K562 (cell line): ENCODE measurements around the gene HDAC9. TPM values are rescaled to one million over a fixed set of nuclear protein-coding genes. Genes with fewer than 3 reads are reported as not detected.

Experiments used
- ATAC-seq: fragments of 200-7000 bp; cut with Tn5 transposase; 3 replicates; pipeline ENCODE4 v1.9.1; 2020; ENCODE audit warnings: moderate library complexity
- BruUV-seq: library from RNA; stranded (reverse); fragments of 400-500 nt; replicated peaks from 2 replicates; lab custom pipeline; 2021; lab: Mats Ljungman, UMichigan
- CTCF ChIA-PET: fragments of 300-600 bp; formaldehyde crosslinking; extraction: SDS; loops from one replicate; lab custom pipeline; 2021; ENCODE audit warnings: low intra/inter-chr PET ratio; lab: Yijun Ruan, JAX
- POLR2A ChIA-PET: fragments of 300-600, 350-650 bp; sonication (Branson Sonifier 250); formaldehyde crosslinking; extraction: SDS; loops from one replicate; lab custom pipeline; 2021; ENCODE audit warnings: antibody characterized with exemption, inconsistent platforms; lab: Yijun Ruan, JAX
- DNase-seq, 4 experiments: peaks; one replicate each; pipeline versions ENCODE4 v3.0.0 to v3.0.0-alpha.2; 2011 to 2018; ENCODE audit warnings: low spot score in 3 of 4, mixed read lengths in 3 of 4; ENCODE audit errors: extremely low read depth in 1 of 4
- FAIRE-seq: peaks from 2 replicates; lab custom pipeline; 2011; peaks lifted over from hg19 to GRCh38; lab: Jason Lieb, UNC
- H2AFZ ChIP-seq: 2 replicates; pipeline ENCODE4 v1.6.0; 2011; ENCODE audit warnings: low read depth, low read length, control low read depth, inconsistent platforms
- H3K27ac ChIP-seq: fragments of 200-600 bp; 3 replicates; pipeline ENCODE4 v1.8.0; 2011; ENCODE audit warnings: low read depth, mild to moderate bottlenecking, control low read depth, inconsistent platforms, low read length, moderate library complexity, mixed read lengths; ENCODE audit errors: extremely low read depth
- H3K27me3 ChIP-seq, 2 experiments: fragments of 300-600 bp in 1 of 2; 2 replicates in 1 of 2; 3 replicates in 1 of 2; pipeline versions ENCODE4 v1.6.0 to v1.8.0; 2011; ENCODE audit warnings: inconsistent platforms in 2 of 2, low read length in 2 of 2, mild to moderate bottlenecking in 1 of 2, mixed read lengths in 1 of 2, moderate library complexity in 1 of 2; ENCODE audit not compliant: control insufficient read depth in 2 of 2, insufficient read depth in 2 of 2
- H3K36me3 ChIP-seq: fragments of 300-600 bp; 3 replicates; pipeline ENCODE4 v1.8.0; 2011; ENCODE audit warnings: mild to moderate bottlenecking, low read length, inconsistent platforms; ENCODE audit not compliant: control insufficient read depth, insufficient read depth
- H3K4me1 ChIP-seq, 2 experiments: fragments of 200-600 bp in 1 of 2; replicated peaks in 1 of 2; 2 replicates in 1 of 2; 3 replicates in 1 of 2; pipeline versions ENCODE4 v1.5.1 to v1.8.0; 2011; ENCODE audit warnings: inconsistent platforms in 2 of 2, low read length in 2 of 2, mild to moderate bottlenecking in 1 of 2, mixed read lengths in 1 of 2, moderate library complexity in 1 of 2; ENCODE audit not compliant: control insufficient read depth in 2 of 2, insufficient read depth in 2 of 2
- H3K4me2 ChIP-seq: 2 replicates; pipeline ENCODE4 v1.6.1; 2011; ENCODE audit warnings: low read length, control low read depth, inconsistent platforms, mixed read lengths; ENCODE audit not compliant: insufficient read depth
- H3K4me3 ChIP-seq: fragments of 200-600 bp; sonication (generic), shearing (Covaris generic); 2 replicates; pipeline ENCODE4 v1.5.1; 2016; ENCODE audit warnings: control low read depth, inconsistent platforms
- H3K79me2 ChIP-seq: fragments of 200-600 bp; 3 replicates; pipeline ENCODE4 v1.8.0; 2011; ENCODE audit warnings: low read length, inconsistent platforms; ENCODE audit not compliant: control insufficient read depth, insufficient read depth
- H3K9ac ChIP-seq, 2 experiments: 2 replicates each; pipeline versions ENCODE4 v1.6.0 to v1.6.1; 2011; ENCODE audit warnings: low read depth in 2 of 2, low read length in 2 of 2, control low read depth in 1 of 2, inconsistent platforms in 1 of 2, mild to moderate bottlenecking in 1 of 2, mixed read lengths in 1 of 2; ENCODE audit not compliant: insufficient read depth in 1 of 2
- H3K9me1 ChIP-seq: one replicate; pipeline ENCODE4 v1.6.0; 2011; ENCODE audit warnings: inconsistent platforms, mild to moderate bottlenecking, low read length, moderate library complexity; ENCODE audit not compliant: control insufficient read depth, insufficient read depth
- H3K9me3 ChIP-seq: replicated peaks from 2 replicates; pipeline ENCODE4 v1.5.1; 2011; ENCODE audit warnings: low read depth, low read length, inconsistent platforms; ENCODE audit not compliant: control insufficient read depth, insufficient read depth
- H4K20me1 ChIP-seq: replicated peaks from 2 replicates; pipeline ENCODE4 v1.6.1; 2011; ENCODE audit warnings: low read length, inconsistent platforms, mixed read lengths; ENCODE audit not compliant: control insufficient read depth, insufficient read depth
- CBFB ChIP-seq: sonication (generic); formaldehyde crosslinking; IDR thresholded peaks from 2 replicates; pipeline ENCODE4 v1.4.0; 2020; ENCODE audit warnings: mild to moderate bottlenecking, missing genetic modification reagents
- CBX5 ChIP-seq: IDR thresholded peaks from 2 replicates; pipeline ENCODE4 v1.6.1; 2014; ENCODE audit warnings: low read depth, borderline replicate concordance
- CEBPG ChIP-seq, 3 experiments: fragments of 200-800 bp in 1 of 3; sonication (Bioruptor generic) in 1 of 3; sonication (generic) in 1 of 3; formaldehyde crosslinking in 1 of 3; IDR thresholded peaks in 2 of 3; conservative IDR thresholded peaks in 1 of 3; 2 replicates each; pipeline versions ENCODE4 v1.6.1 to v1.8.0; 2016 to 2022; ENCODE audit warnings: missing compliant biosample characterization in 2 of 3, missing genetic modification characterization in 2 of 3, mild to moderate bottlenecking in 1 of 3, missing genetic modification reagents in 1 of 3
- DACH1 ChIP-seq: fragments of 450-650 bp; IDR thresholded peaks from 2 replicates; pipeline ENCODE4 v1.6.1; 2018; ENCODE audit not compliant: partially characterized antibody
- DEAF1 ChIP-seq: fragments of 450-650 bp; formaldehyde crosslinking; IDR thresholded peaks from 2 replicates; pipeline ENCODE4 v1.4.0; 2020; ENCODE audit warnings: mild to moderate bottlenecking, moderate library complexity
- GTF2A2 ChIP-seq: IDR thresholded peaks from 2 replicates; pipeline ENCODE4 v1.6.1; 2016; ENCODE audit warnings: mild to moderate bottlenecking, missing genetic modification characterization, missing compliant biosample characterization
- NFIX ChIP-seq: fragments of 250-450 bp; sonication (Bioruptor Pico); IDR thresholded peaks from 2 replicates; pipeline ENCODE4 v1.4.0; 2020; ENCODE audit warnings: low read depth, mild to moderate bottlenecking, moderate library complexity
- SREBF1 ChIP-seq: fragments of 150-350 bp; IDR thresholded peaks from 2 replicates; pipeline ENCODE4 v1.6.1; 2014; ENCODE audit warnings: antibody characterized with exemption, low read depth, low read length, borderline replicate concordance
- TAL1 ChIP-seq: fragments of 450-650 bp; IDR thresholded peaks from 2 replicates; pipeline ENCODE4 v1.6.1; 2016; ENCODE audit warnings: mild to moderate bottlenecking
- TSC22D4 ChIP-seq: fragments of 450-650 bp; IDR thresholded peaks from 2 replicates; pipeline ENCODE4 v1.6.1; 2016; ENCODE audit warnings: missing genetic modification characterization, missing biosample characterization, control low read depth
- ZBTB49 ChIP-seq: sonication (generic); formaldehyde crosslinking; IDR thresholded peaks from 2 replicates; pipeline ENCODE4 v1.8.0; 2022; ENCODE audit warnings: missing genetic modification reagents, mild to moderate bottlenecking, borderline replicate concordance
- ZNF239 ChIP-seq: fragments of 250-450 bp; sonication (Bioruptor Pico); IDR thresholded peaks from 2 replicates; pipeline ENCODE4 v1.4.0; 2020; ENCODE audit warnings: mild to moderate bottlenecking
- ZNF639 ChIP-seq, 2 experiments: fragments of 200-800 bp in 1 of 2; sonication (Bioruptor generic) in 1 of 2; sonication (generic) in 1 of 2; formaldehyde crosslinking in 1 of 2; IDR thresholded peaks in 1 of 2; conservative IDR thresholded peaks in 1 of 2; 2 replicates each; pipeline versions ENCODE4 v1.5.0 to v1.6.1; 2016 to 2020; ENCODE audit warnings: missing compliant biosample characterization in 1 of 2, missing genetic modification characterization in 1 of 2, missing genetic modification reagents in 1 of 2
- WGBS: fragments of 100-300 bp; shearing (Covaris generic); methylation state at CpG from one replicate; pipeline ENCODE4 v1.1.6; 2016; ENCODE audit warnings: low coverage, mixed read lengths; ENCODE audit not compliant: insufficient coverage; ENCODE audit errors: missing lambda C conversion rate; 5-methylcytosine and 5-hydroxymethylcytosine counted together
- in situ Hi-C: fragments of 300-500 bp; cut with MboI; formaldehyde crosslinking; loops from 4 replicates; pipeline ENCODE4 v1.15.0; 2018; ENCODE audit warnings: inconsistent platforms, mixed read lengths
- intact Hi-C: fragments of 100-400 bp; cut with micrococcal nuclease; formaldehyde crosslinking; loops from 2 replicates; pipeline ENCODE4 v1.14.2; 2022
- polyA plus RNA-seq, 8 experiments: library from polyadenylated mRNA; depleted of rRNA in 4 of 8; stranded (reverse) in 5 of 8; unstranded in 3 of 8; fragments of >200 nt; fragmentation: Nextera tagmentation in 2 of 8; fragmentation: Illumina TruSeq in 1 of 8; extraction: Ambion mirVana in 2 of 8; extraction: Trizol in 1 of 8; gene quantifications; 2 replicates each; pipeline versions ENCODE4 v1.2.1 to v1.2.3, GENCODE V29; 2011 to 2014; ENCODE audit warnings: inconsistent platforms in 1 of 8, missing spikeins in 1 of 8
- total RNA-seq, 7 experiments: library from RNA; depleted of rRNA in 6 of 7; stranded (reverse); fragments of >200 nt in 6 of 7; fragmentation: Illumina TruSeq in 2 of 7; extraction: Trizol in 2 of 7; gene quantifications; 2 replicates each; pipeline versions ENCODE4 v1.2.1 to v1.2.3, GENCODE V29; 2011 to 2021; ENCODE audit warnings: low replicate concordance in 1 of 7

Gene HDAC9
- total and polyA plus RNA-seq, 9 of the 15 experiments (the other 6 are each of a cell fraction or from before 2014, with no cell fraction given) = 0.08 to 0.91 (median 0.33) TPM

- Histone ChIP-seq H3K9ac (no peak overlapping the region), H3K27me3 (no peaks in the 10 kb centered on the region), H3K4me1 (no peaks in the 10 kb centered on the region)
- FAIRE-seq (no peak), ATAC-seq (no peak)
- 0% methylated on average over 3 of the region's 3 CpGs for WGBS
- no TSS peak for BruUV-seq
- POLR2A ChIA-PET = no interaction called here
- TF ChIP-seq ZNF639 (CRISPR knock-in tag; conservative IDR thresholded peaks at IDR 0.05 in 1 of 2, IDR thresholded peaks at IDR 0.05 in 1 of 2) (no peak), CBFB (CRISPR knock-in tag) (no peak), ZBTB49 (CRISPR knock-in tag) (no peak), SREBF1 (no peak), GTF2A2 (no peak), NFIX (CRISPR knock-in tag) (no peak), TSC22D4 (no peak), DACH1 (no peak), DEAF1 (CRISPR knock-in tag) (no peak), CEBPG (CRISPR knock-in tag; IDR thresholded peaks at IDR 0.05) (no peak), CEBPG (tag; conservative IDR thresholded peaks at IDR 0.05 in 1 of 2, IDR thresholded peaks at IDR 0.05 in 1 of 2) (no peak), ZNF239 (CRISPR knock-in tag) (no peak), CBX5 (no peak), TAL1 (no peak)
- TF ChIP-seq, all 486 proteins: peak for 0
- Histone ChIP-seq H3K9me1 (no peaks in the 10 kb centered on the region), H4K20me1 (no peaks in the 10 kb centered on the region), H3K79me2 (no peaks in the 10 kb centered on the region), H3K4me3 (no peak overlapping the region), H3K36me3 (no peaks in the 10 kb centered on the region), H2AFZ (no peak overlapping the region), H3K27ac (no peak overlapping the region), H3K9me3 (no peaks in the 10 kb centered on the region), H3K4me2 (no peak overlapping the region)
- CTCF ChIA-PET = no interaction called here
- intact Hi-C loops (no loop called here), in situ Hi-C loops (no loop called here)
- no peak for DNase-seq
Observed at GRCh38 chr7:18558503-18558902, 63.0 kb downstream of the HDAC9 start.
